ENCODE results near the gene CARMIL1. TPM values are rescaled to one million over a fixed set of nuclear protein-coding genes. Genes with fewer than 3 reads are reported as not detected.

The CARMIL1 gene
- total and polyA plus RNA-seq, 12 donors: 9.2 to 36.2 (median 14.5) TPM

- H3K4me3 ChIP-seq: no peak overlapping the region
- no peaks in the 10 kb centered on the region for H3K4me1 ChIP-seq (replicated peaks in 1 of 2)
- no peaks in the 10 kb centered on the region for H3K27me3 ChIP-seq
- no peaks in the 10 kb centered on the region for H3K36me3 ChIP-seq (replicated peaks in 1 of 2)
- intact Hi-C loops (cut with DNase I): no loop called here
- WGBS, 4 donors: 63 to 66% (median 65%) methylated on average over 1 of the region's 1 CpG
- TF ChIP-seq CTCF (IDR thresholded peaks at IDR 0.05) (no peak), POLR2A (IDR thresholded peaks at IDR 0.05) (no peak)
- H3K27ac ChIP-seq: no peak overlapping the region
- no peaks in the 10 kb centered on the region for H3K9me3 ChIP-seq (replicated peaks in 1 of 3)
- no peak for DNase-seq
These were observed 343.9 kb downstream of the CARMIL1 start for GRCh38 chr6:25623065-25623464.

DNA sequence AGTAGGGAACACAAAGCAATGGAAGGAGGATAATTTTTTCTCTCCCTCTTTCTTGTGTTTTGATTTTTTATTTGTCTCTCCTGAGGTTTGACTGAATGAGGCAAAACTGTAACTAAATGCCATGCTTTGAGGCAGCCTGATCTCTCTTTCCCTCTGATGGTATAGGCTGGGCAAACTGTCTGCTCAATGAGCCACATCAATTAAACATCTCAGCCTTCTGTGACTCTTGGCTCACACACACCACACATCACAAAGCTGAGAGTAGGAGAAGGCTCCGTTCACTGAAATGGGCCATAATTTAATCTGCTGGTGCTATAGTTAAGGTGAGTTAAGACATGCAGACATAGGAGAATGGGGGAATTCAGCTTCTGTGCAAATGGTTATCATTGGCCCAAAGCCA is 344.7 kb downstream of the CARMIL1 start:
- Histone ChIP-seq H3K9me3 (replicated peaks in 1 of 3) (no peaks in the 10 kb centered on the region), H3K27me3 (no peaks in the 10 kb centered on the region), H3K4me3 (no peak overlapping the region), H3K36me3 (replicated peaks in 1 of 2) (no peaks in the 10 kb centered on the region), H3K27ac (no peak overlapping the region), H3K4me1 (replicated peaks in 1 of 2) (no peaks in the 10 kb centered on the region)
- intact Hi-C loops (cut with DNase I): no loop called here
- DNase-seq: peak in 1 of 7 donors; percentile 5
- WGBS, 4 donors: 70 to 89% (median 73%) methylated on average over 1 of the region's 1 CpG
- no peak for TF ChIP-seq POLR2A (IDR thresholded peaks at IDR 0.05)
- no peak for TF ChIP-seq CTCF (IDR thresholded peaks at IDR 0.05)

DNA sequence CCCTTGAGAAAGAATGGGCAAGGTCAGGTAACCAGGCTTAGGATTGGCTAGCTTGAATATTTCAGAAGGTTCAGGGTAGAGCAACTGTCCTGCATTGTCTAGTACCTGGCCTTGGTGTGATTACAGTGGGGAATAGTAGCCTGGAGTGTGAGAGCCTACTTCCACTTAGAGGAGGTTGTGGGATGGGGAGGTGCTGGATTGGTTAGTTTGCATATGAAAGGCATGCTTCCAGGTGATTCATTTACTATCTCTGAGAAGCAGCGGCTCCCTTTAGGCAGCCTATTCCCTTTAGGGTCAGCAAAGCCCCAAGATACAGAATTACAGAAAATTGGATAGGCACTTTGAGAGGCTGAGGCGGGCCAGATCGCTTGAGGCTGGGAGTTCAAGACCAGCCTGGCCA is 347.8 kb downstream of the CARMIL1 start:
- TF ChIP-seq POLR2A (IDR thresholded peaks at IDR 0.05): no peak
- no peak for TF ChIP-seq CTCF (IDR thresholded peaks at IDR 0.05)
- Histone ChIP-seq H3K4me3 (no peak overlapping the region), H3K9me3 (replicated peaks in 1 of 3) (no peaks in the 10 kb centered on the region), H3K36me3 (replicated peaks in 1 of 2) (no peaks in the 10 kb centered on the region), H3K27ac (no peak overlapping the region), H3K4me1 (replicated peaks in 1 of 2) (no peaks in the 10 kb centered on the region), H3K27me3 (no peaks in the 10 kb centered on the region)
- intact Hi-C loops (cut with DNase I): no loop called here
- WGBS, 4 donors: 74 to 89% (median 83%) methylated on average over 3 of the region's 3 CpGs
- DNase-seq: no peak

DNA sequence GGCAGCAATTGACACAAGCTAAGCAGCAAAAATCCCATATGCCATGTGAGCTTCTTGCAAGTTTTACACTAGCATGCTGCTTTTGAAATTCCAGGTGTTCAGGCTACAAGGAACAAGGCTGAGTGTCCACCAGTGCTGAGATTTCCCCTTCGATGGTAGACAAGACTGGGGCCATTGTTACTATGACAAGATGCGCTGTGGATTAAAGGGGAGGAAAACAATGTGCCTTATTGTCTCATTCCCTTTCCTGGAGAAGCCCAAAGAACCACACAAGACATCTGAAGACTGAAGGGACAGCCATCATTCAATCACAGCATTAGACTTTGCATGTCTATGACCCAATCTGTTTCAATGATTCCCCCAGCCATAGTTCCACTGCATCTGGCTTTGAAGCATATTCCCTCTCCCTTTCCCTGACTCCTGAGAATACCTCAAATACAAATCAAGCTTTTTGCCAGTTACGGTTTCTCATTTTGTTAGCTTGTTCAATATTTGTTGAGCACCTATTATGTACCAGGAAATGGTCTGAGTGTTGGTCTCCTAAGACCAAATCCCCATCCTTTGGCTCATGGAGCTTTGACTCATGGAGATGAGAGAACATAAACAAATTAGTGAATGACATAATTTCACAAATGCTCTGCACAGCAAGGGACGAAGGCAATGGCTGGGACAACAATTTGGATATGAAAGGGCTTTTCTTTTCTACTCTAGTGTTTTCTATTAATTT is 349.5 kb downstream of the CARMIL1 start:
- intact Hi-C loops (cut with DNase I): no loop called here
- no peaks in the 10 kb centered on the region for H3K36me3 ChIP-seq (replicated peaks in 1 of 2)
- no peaks in the 10 kb centered on the region for H3K4me1 ChIP-seq (replicated peaks in 1 of 2)
- no peak for DNase-seq
- no peak overlapping the region for H3K4me3 ChIP-seq
- H3K27ac ChIP-seq: no peak overlapping the region
- WGBS, 4 donors: 79 to 85% (median 80%) methylated on average over 4 of the region's 4 CpGs
- no peaks in the 10 kb centered on the region for H3K27me3 ChIP-seq
- TF ChIP-seq POLR2A (IDR thresholded peaks at IDR 0.05) (no peak), CTCF (IDR thresholded peaks at IDR 0.05) (no peak)
- no peaks in the 10 kb centered on the region for H3K9me3 ChIP-seq (replicated peaks in 1 of 3)
